Measurements from ENCODE around the gene SHMT1. TPM values are rescaled to one million over a fixed set of nuclear protein-coding genes. Genes with fewer than 3 reads are reported as not detected.
A peak's percentile ranks its signal among the peaks of the same experiment; 100 is the strongest.
"Not testable (repeated sequence)": the region's sequence is repeated elsewhere in the genome, so short reads cannot be mapped to it uniquely, and the experiment has no call there.

SHMT1 gene
- polyA plus RNA-seq (2012; ENCODE audit: insufficient read depth, insufficient read length, low read depth): 3.2 TPM

- Histone ChIP-seq H3K9me3 (no peaks in the 10 kb centered on the region), H3K36me3 (no peaks in the 10 kb centered on the region), H3K4me1 (no peaks in the 10 kb centered on the region), H3K27me3 (no peaks in the 10 kb centered on the region), H3K4me3 (ENCODE audit: low read depth, low read length) (peak within 1 kb of the TSS; percentile 72)
- TF ChIP-seq CTCF (IDR thresholded peaks at IDR 0.05; ENCODE audit: low read depth, low read length): no peak
- DNase-seq: peak; percentile 88
These were observed at the start of gene SHMT1 for GRCh38 chr17:18363101-18364049. Gene SHMT1, minus strand, starts transcription at chr17:18363550. Its CDS starts 7,569 bp downstream, at chr17:18355981.

- not testable (repeated sequence) for H3K36me3 ChIP-seq
These were observed 48.7 kb upstream of the SHMT1 start for GRCh38 chr17:18412001-18412538.

GRCh38 chr17:18411377-18411864, 48.1 kb upstream of the SHMT1 start:
- not testable (repeated sequence) for H3K4me1 ChIP-seq, H3K36me3 ChIP-seq, DNase-seq, H3K27me3 ChIP-seq, H3K9me3 ChIP-seq
- peak overlapping the region; percentile 43 for H3K4me3 ChIP-seq (ENCODE audit: low read depth, low read length)

More at GRCh38 chr17:18412001-18412538, 48.7 kb upstream of the SHMT1 start:
- H3K4me1 ChIP-seq; H3K4me3 ChIP-seq (ENCODE audit: low read depth, low read length); H3K27me3 ChIP-seq; DNase-seq; H3K9me3 ChIP-seq: not testable (repeated sequence)

GRCh38 chr17:18410736-18411135, 47.4 kb upstream of the SHMT1 start:
- not testable (repeated sequence) for H3K4me3 ChIP-seq (ENCODE audit: low read depth, low read length); DNase-seq; H3K27me3 ChIP-seq

GRCh38 chr17:18409321-18409720, 46.0 kb upstream of the SHMT1 start:
- DNase-seq; H3K4me3 ChIP-seq (ENCODE audit: low read depth, low read length); H3K27me3 ChIP-seq; H3K4me1 ChIP-seq; H3K9me3 ChIP-seq; H3K36me3 ChIP-seq: not testable (repeated sequence)

More at GRCh38 chr17:18410736-18411135, 47.4 kb upstream of the SHMT1 start:
- H3K9me3 ChIP-seq, H3K4me1 ChIP-seq, H3K36me3 ChIP-seq: not testable (repeated sequence)

DNA sequence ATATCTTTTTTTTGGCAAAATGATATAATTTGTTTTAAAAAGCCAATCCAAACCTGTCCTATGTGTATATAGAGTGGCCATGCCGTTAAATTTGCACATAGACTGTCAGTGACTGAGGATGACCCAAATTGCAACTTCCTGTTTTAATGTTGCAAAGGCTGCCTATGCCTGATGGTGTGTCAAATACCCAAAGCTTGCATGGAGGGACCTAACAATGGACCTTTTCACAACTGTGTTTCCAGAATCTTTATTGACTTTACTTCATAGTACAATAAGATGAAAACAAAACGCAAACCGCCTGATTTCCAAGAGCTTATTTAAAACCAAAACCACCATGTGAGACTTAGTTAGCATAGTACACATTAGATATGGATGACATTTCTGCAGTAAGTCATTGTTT, 45.6 kb upstream of the SHMT1 start:
- not testable (repeated sequence) for DNase-seq; H3K4me1 ChIP-seq; H3K27me3 ChIP-seq; H3K9me3 ChIP-seq; H3K4me3 ChIP-seq (ENCODE audit: low read depth, low read length); H3K36me3 ChIP-seq

- not testable (repeated sequence) for H3K27me3 ChIP-seq; DNase-seq; H3K9me3 ChIP-seq; H3K4me3 ChIP-seq (ENCODE audit: low read depth, low read length); H3K36me3 ChIP-seq; H3K4me1 ChIP-seq
These were observed 40.3 kb upstream of the SHMT1 start for GRCh38 chr17:18403604-18404003.

DNA sequence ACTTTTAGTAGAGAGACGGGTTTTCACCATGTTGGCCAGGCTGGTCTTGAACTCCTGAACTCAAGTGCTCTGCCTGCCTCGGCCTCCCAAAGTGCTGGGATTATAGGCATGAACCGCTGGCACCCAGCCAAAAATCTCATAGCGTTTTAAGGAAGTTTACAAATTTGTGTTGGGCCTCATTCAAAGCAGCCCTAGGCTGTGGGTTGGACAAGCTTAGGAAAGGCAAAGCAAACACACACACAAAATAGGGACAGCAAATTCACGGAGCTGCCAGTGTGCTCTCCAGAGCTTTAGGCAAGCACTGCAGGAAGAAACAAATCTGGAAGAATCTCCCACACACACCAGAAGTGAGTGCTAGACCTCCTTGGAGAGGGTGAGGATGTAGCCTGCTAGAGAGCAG, 39.8 kb upstream of the SHMT1 start:
- H3K27me3 ChIP-seq; H3K4me1 ChIP-seq; DNase-seq; H3K36me3 ChIP-seq; H3K9me3 ChIP-seq; H3K4me3 ChIP-seq (ENCODE audit: low read depth, low read length): not testable (repeated sequence)

GRCh38 chr17:18401872-18402590, 38.7 kb upstream of the SHMT1 start:
- not testable (repeated sequence) for H3K27me3 ChIP-seq, DNase-seq

DNA sequence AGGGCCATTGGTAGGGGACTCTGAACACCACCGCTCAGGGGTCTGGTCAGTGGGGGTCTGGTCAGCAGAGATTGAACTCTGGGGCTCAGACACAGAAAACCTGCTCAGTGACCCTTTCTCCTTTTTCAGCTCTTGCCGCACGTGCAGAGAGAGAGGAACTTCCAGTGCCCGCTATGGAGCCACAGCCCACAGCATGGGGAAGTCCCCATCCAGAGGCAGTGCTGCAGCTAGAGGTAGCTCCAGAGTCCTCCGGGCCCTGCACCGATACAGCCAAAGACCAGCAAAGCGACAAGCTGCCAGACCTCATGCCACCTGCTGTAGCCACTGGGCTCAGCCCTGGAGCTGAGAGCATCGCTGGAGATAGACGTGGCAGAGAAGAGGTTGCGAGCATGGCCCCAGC, 25.4 kb upstream of the SHMT1 start:
- H3K36me3 ChIP-seq; DNase-seq; H3K4me3 ChIP-seq (ENCODE audit: low read depth, low read length); H3K9me3 ChIP-seq; H3K27me3 ChIP-seq; H3K4me1 ChIP-seq: not testable (repeated sequence)

More at GRCh38 chr17:18401872-18402590, 38.7 kb upstream of the SHMT1 start:
- not testable (repeated sequence) for H3K36me3 ChIP-seq; H3K4me1 ChIP-seq; H3K4me3 ChIP-seq (ENCODE audit: low read depth, low read length); H3K9me3 ChIP-seq

DNA sequence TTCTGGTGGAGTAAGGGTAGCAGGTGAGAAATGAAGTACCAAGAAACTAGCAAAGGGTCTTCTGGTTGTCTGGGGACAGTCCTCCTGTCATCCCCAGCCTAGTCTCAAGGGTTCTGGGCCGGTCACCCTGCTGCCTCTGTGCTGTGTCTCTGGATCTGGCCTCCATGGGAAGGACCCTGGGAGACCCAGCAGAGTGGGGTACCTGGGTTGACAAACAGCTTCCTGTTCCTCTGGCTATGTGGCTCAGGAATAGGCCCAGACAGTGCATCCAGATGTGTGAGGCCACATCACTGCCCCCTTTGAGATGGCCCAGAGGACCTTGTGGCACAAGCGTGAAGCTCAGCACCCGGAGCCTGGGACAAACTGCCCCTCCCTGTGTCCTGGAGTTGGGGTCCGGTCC, 24.9 kb upstream of the SHMT1 start:
- not testable (repeated sequence) for H3K36me3 ChIP-seq; H3K27me3 ChIP-seq; H3K4me1 ChIP-seq; H3K4me3 ChIP-seq (ENCODE audit: low read depth, low read length); H3K9me3 ChIP-seq; DNase-seq

DNA sequence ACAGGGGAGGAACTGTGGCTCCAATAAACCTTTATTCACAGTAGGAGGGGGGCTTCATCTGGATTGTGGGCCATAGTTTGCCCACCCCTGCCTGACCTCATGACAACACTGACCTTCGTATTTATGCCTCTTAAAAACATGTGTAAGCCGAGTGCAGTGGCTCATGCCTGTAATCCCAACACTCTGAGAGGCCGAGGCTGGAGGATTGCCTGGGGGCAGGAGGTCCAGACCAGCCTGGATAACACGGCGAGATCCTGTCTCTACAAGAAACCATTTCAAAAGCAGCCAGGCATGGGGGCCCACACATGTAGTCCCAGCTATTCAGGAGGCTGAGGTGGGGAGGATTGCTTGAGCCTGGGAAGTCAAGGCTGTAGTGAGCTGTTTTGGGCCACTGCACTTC, 24.2 kb upstream of the SHMT1 start:
- not testable (repeated sequence) for H3K4me1 ChIP-seq; H3K9me3 ChIP-seq; H3K4me3 ChIP-seq (ENCODE audit: low read depth, low read length); DNase-seq; H3K27me3 ChIP-seq; H3K36me3 ChIP-seq

DNA sequence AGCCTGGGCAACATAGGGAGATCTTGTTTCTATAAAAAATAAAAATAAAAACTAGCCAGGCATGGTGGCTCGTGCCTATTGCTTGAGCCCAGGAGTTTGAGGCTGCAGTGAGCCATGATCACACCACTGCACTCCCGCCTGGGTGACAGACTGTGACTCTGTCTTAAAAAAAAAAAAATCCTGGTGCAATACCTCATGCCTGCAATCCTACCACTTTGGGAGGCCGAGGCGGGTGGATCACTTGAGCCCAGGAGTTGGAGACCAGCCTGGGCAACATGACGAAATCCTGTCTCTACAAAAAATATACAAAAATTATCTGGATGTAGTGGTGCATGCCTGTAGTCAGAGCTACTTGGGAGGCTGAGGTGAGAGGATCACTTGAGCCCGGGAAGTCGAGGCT, 20.9 kb upstream of the SHMT1 start:
- H3K27me3 ChIP-seq; H3K4me1 ChIP-seq; H3K9me3 ChIP-seq; DNase-seq; H3K4me3 ChIP-seq (ENCODE audit: low read depth, low read length); H3K36me3 ChIP-seq: not testable (repeated sequence)

DNA sequence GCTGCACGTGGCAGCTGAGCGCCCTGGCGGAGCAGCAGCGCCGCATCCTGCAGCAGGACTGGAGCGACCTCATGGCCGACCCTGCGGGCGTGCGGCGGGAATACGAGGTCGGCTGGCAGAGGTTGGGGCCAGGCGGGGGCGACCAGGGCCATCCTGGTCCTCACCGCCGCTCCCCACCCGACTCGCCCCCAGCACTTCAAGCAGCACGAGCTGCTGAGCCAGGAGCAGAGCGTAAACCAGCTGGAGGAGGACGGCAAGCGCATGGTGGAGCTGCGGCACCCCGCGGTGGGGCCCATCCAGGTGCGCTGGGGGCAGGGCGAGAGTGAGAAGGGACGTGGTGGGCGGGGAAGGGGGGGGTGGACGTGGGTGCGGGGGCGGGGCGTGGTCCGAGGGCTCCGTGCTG, 19.7 kb upstream of the SHMT1 start:
- DNase-seq; H3K9me3 ChIP-seq; H3K4me3 ChIP-seq (ENCODE audit: low read depth, low read length); H3K27me3 ChIP-seq; H3K36me3 ChIP-seq; H3K4me1 ChIP-seq: not testable (repeated sequence)

All from BE2C (cell line).